SK-N-SH treated with all-trans-retinoic acid at 6 μM for 48 hours (cell line): ENCODE data around the gene SDK1.

Experiments
- ARNTL ChIP-seq: fragments of 450-650 bp; formaldehyde crosslinking; IDR thresholded peaks from 2 replicates; pipeline ENCODE4 v1.5.0; 2020; ENCODE audit warnings: low read depth, mild to moderate bottlenecking, moderate library complexity, borderline replicate concordance
- BACH2 ChIP-seq: fragments of 250-450 bp; sonication (Bioruptor Pico); IDR thresholded peaks from 2 replicates; pipeline ENCODE4 v1.9.0; 2021; ENCODE audit warnings: mild to moderate bottlenecking, borderline replicate concordance
- GLIS3 ChIP-seq: fragments of 250-450 bp; sonication (Bioruptor Pico); IDR thresholded peaks from 2 replicates; pipeline ENCODE4 v1.5.0; 2020; ENCODE audit warnings: mild to moderate bottlenecking, moderate library complexity
- ISL1 ChIP-seq: fragments of 250-450 bp; sonication (Bioruptor Pico); IDR thresholded peaks from 2 replicates; pipeline ENCODE4 v2.1.2; 2022; ENCODE audit warnings: mild to moderate bottlenecking, moderate library complexity
- OSR1 ChIP-seq: fragments of 250-450 bp; sonication (Bioruptor Pico); IDR thresholded peaks from 2 replicates; pipeline ENCODE4 v1.8.0; 2022; ENCODE audit warnings: moderate library complexity, mild to moderate bottlenecking, inconsistent platforms
- RARB ChIP-seq: fragments of 250-450 bp; sonication (Bioruptor Pico); IDR thresholded peaks from 2 replicates; pipeline ENCODE4 v1.8.0; 2021; ENCODE audit warnings: mild to moderate bottlenecking, moderate library complexity
- TCF4 ChIP-seq: fragments of 250-450 bp; sonication (Bioruptor Pico); IDR thresholded peaks from 2 replicates; pipeline ENCODE4 v1.8.0; 2021; ENCODE audit warnings: mild to moderate bottlenecking, moderate library complexity, borderline replicate concordance
- ZFP3 ChIP-seq: fragments of 250-450 bp; sonication (Bioruptor Pico); IDR thresholded peaks from 2 replicates; pipeline ENCODE4 v1.5.0; 2020; ENCODE audit warnings: mild to moderate bottlenecking, moderate library complexity
- ZNF70 ChIP-seq: fragments of 450-650 bp; formaldehyde crosslinking; IDR thresholded peaks from 2 replicates; pipeline ENCODE4 v1.5.0; 2020; ENCODE audit warnings: mild to moderate bottlenecking, moderate library complexity
- TF ChIP-seq, protein P1 (sequence below): fragments of 250-450 bp; sonication (Bioruptor Pico); IDR thresholded peaks from 2 replicates; pipeline ENCODE4 v1.8.0; 2021; ENCODE audit warnings: low read depth, mild to moderate bottlenecking, moderate library complexity, borderline replicate concordance
- TF ChIP-seq, protein P2 (sequence below): fragments of 250-450 bp; sonication (Bioruptor Pico); IDR thresholded peaks from 2 replicates; pipeline ENCODE4 v1.8.0; 2020; ENCODE audit warnings: mild to moderate bottlenecking, moderate library complexity, borderline replicate concordance
- TF ChIP-seq, protein P3 (sequence below): fragments of 250-450 bp; sonication (Bioruptor Pico); IDR thresholded peaks from 2 replicates; pipeline ENCODE4 v1.5.1; 2020; ENCODE audit warnings: low read depth, mild to moderate bottlenecking, moderate library complexity
- TF ChIP-seq, protein P4 (sequence below): fragments of 250-450 bp; sonication (Bioruptor Pico); IDR thresholded peaks from 2 replicates; pipeline ENCODE4 v1.5.1; 2021; ENCODE audit warnings: mild to moderate bottlenecking, moderate library complexity

DNA sequence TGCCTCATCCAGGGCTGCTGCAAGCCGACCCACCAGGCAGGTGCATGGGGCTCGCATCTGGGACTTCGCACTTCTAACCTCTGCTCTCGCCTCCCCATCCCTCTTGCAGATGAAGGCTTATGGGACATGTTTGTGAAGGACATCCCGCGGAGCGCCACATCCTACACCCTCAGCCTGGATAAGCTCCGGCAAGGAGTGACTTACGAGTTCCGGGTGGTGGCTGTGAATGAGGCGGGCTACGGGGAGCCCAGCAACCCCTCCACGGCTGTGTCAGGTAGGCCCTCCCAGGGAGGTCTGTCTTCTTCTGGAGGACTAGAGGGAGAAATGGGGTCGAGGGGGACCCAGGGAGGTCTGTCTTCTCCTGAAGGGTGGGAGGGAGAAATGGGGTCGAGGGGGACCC lies 932.1 kb downstream of the SDK1 start:
- TF ChIP-seq, protein P1, sequence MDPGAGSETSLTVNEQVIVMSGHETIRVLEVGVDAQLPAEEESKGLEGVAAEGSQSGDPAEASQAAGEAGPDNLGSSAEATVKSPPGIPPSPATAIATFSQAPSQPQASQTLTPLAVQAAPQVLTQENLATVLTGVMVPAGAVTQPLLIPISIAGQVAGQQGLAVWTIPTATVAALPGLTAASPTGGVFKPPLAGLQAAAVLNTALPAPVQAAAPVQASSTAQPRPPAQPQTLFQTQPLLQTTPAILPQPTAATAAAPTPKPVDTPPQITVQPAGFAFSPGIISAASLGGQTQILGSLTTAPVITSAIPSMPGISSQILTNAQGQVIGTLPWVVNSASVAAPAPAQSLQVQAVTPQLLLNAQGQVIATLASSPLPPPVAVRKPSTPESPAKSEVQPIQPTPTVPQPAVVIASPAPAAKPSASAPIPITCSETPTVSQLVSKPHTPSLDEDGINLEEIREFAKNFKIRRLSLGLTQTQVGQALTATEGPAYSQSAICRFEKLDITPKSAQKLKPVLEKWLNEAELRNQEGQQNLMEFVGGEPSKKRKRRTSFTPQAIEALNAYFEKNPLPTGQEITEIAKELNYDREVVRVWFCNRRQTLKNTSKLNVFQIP (CRISPR knock-in tag): no peak
- TF ChIP-seq, protein P2, sequence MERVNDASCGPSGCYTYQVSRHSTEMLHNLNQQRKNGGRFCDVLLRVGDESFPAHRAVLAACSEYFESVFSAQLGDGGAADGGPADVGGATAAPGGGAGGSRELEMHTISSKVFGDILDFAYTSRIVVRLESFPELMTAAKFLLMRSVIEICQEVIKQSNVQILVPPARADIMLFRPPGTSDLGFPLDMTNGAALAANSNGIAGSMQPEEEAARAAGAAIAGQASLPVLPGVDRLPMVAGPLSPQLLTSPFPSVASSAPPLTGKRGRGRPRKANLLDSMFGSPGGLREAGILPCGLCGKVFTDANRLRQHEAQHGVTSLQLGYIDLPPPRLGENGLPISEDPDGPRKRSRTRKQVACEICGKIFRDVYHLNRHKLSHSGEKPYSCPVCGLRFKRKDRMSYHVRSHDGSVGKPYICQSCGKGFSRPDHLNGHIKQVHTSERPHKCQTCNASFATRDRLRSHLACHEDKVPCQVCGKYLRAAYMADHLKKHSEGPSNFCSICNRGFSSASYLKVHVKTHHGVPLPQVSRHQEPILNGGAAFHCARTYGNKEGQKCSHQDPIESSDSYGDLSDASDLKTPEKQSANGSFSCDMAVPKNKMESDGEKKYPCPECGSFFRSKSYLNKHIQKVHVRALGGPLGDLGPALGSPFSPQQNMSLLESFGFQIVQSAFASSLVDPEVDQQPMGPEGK (CRISPR knock-in tag): no peak
- TF ChIP-seq RARB (CRISPR knock-in tag) (no peak), ZFP3 (CRISPR knock-in tag) (no peak), TCF4 (CRISPR knock-in tag) (no peak), GLIS3 (CRISPR knock-in tag) (no peak), ZNF70 (CRISPR knock-in tag) (no peak), BACH2 (CRISPR knock-in tag) (no peak), ISL1 (no peak), OSR1 (CRISPR knock-in tag) (no peak), ARNTL (CRISPR knock-in tag) (no peak)
- TF ChIP-seq, protein P3, sequence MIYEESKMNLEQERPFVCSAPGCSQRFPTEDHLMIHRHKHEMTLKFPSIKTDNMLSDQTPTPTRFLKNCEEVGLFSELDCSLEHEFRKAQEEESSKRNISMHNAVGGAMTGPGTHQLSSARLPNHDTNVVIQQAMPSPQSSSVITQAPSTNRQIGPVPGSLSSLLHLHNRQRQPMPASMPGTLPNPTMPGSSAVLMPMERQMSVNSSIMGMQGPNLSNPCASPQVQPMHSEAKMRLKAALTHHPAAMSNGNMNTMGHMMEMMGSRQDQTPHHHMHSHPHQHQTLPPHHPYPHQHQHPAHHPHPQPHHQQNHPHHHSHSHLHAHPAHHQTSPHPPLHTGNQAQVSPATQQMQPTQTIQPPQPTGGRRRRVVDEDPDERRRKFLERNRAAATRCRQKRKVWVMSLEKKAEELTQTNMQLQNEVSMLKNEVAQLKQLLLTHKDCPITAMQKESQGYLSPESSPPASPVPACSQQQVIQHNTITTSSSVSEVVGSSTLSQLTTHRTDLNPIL (CRISPR knock-in tag): no peak
- TF ChIP-seq, protein P4, sequence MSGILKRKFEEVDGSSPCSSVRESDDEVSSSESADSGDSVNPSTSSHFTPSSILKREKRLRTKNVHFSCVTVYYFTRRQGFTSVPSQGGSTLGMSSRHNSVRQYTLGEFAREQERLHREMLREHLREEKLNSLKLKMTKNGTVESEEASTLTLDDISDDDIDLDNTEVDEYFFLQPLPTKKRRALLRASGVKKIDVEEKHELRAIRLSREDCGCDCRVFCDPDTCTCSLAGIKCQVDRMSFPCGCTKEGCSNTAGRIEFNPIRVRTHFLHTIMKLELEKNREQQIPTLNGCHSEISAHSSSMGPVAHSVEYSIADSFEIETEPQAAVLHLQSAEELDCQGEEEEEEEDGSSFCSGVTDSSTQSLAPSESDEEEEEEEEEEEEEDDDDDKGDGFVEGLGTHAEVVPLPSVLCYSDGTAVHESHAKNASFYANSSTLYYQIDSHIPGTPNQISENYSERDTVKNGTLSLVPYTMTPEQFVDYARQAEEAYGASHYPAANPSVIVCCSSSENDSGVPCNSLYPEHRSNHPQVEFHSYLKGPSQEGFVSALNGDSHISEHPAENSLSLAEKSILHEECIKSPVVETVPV: no peak
